Measurements from ENCODE around the gene ARL2.

GRCh38 chr11:65003282-65003681, 10.7 kb upstream of the ARL2 start:
- no peak for TF ChIP-seq ZNF274 (IDR thresholded peaks at IDR 0.05; ENCODE audit: low read depth, low read length)
- TF ChIP-seq SUZ12 (IDR thresholded peaks at IDR 0.05; ENCODE audit: extremely low read depth, insufficient read depth, insufficient read length): no peak

All from NT2/D1 (cell line).